ENCODE results near the gene PCGF1. TPM values are rescaled to one million over a fixed set of nuclear protein-coding genes. Genes with fewer than 3 reads are reported as not detected.

The PCGF1 gene
- total RNA-seq, 1 experiment from 2014 or later = 33.0 TPM

GRCh38 chr2:74552914-74553811, 45.7 kb upstream of the PCGF1 start:
- no peak for DNase-seq (ENCODE audit: low spot score)
- TF ChIP-seq EZH2 (IDR thresholded peaks at IDR 0.05; ENCODE audit: borderline replicate concordance, low read depth, low read length, poor library complexity, severe bottlenecking) (no peak), CTCF (conservative IDR thresholded peaks at IDR 0.05; ENCODE audit: low read depth, low read length) (no peak)
- H3K4me1 ChIP-seq (ENCODE audit: insufficient read depth, low read length, poor library complexity, severe bottlenecking) = peaks cover 5% of the 10 kb centered on the region
- peak overlapping the region; percentile 76 for H3K4me3 ChIP-seq (ENCODE audit: low read depth, low read length, poor library complexity, severe bottlenecking)
- CTCF ChIA-PET = no interaction called here
- H3K27me3 ChIP-seq (replicated peaks; ENCODE audit: insufficient read depth, low read depth, low read length, poor library complexity) = peaks cover 5% of the 10 kb centered on the region
- no TSS peak for BruUV-seq (replicated peaks)
- intact Hi-C loops (cut with micrococcal nuclease; ENCODE audit: unreplicated experiment) = no loop called here
- no peak overlapping the region for H3K27ac ChIP-seq (ENCODE audit: low read depth, low read length, poor library complexity, severe bottlenecking)
- no peaks in the 10 kb centered on the region for H3K9me3 ChIP-seq (ENCODE audit: low read depth, low read length, poor library complexity, severe bottlenecking)
- POLR2A ChIA-PET (ENCODE audit: low non-redundant PET) = no interaction called here
- peaks cover 7% of the 10 kb centered on the region for H3K36me3 ChIP-seq (ENCODE audit: insufficient read depth, low read length, poor library complexity, severe bottlenecking)

GRCh38 chr2:74551942-74552913, 44.7 kb upstream of the PCGF1 start:
- peaks cover 5% of the 10 kb centered on the region for H3K4me1 ChIP-seq (ENCODE audit: insufficient read depth, low read length, poor library complexity, severe bottlenecking)
- H3K36me3 ChIP-seq (ENCODE audit: insufficient read depth, low read length, poor library complexity, severe bottlenecking) = peaks cover 7% of the 10 kb centered on the region
- CTCF ChIA-PET = no interaction called here
- intact Hi-C loops (cut with micrococcal nuclease; ENCODE audit: unreplicated experiment) = no loop called here
- no TSS peak for BruUV-seq (replicated peaks)
- DNase-seq (ENCODE audit: low spot score) = no peak
- no peak overlapping the region for H3K27ac ChIP-seq (ENCODE audit: low read depth, low read length, poor library complexity, severe bottlenecking)
- peaks cover 14% of the 10 kb centered on the region for H3K27me3 ChIP-seq (replicated peaks; ENCODE audit: insufficient read depth, low read depth, low read length, poor library complexity)
- TF ChIP-seq EZH2 (IDR thresholded peaks at IDR 0.05; ENCODE audit: borderline replicate concordance, low read depth, low read length, poor library complexity, severe bottlenecking) (no peak), CTCF (conservative IDR thresholded peaks at IDR 0.05; ENCODE audit: low read depth, low read length) (no peak)
- POLR2A ChIA-PET (ENCODE audit: low non-redundant PET) = no interaction called here
- no peak overlapping the region for H3K4me3 ChIP-seq (ENCODE audit: low read depth, low read length, poor library complexity, severe bottlenecking)
- H3K9me3 ChIP-seq (ENCODE audit: low read depth, low read length, poor library complexity, severe bottlenecking) = no peaks in the 10 kb centered on the region

GRCh38 chr2:74551530-74551929, 44.0 kb upstream of the PCGF1 start:
- Histone ChIP-seq H3K4me3 (ENCODE audit: low read depth, low read length, poor library complexity, severe bottlenecking) (no peak overlapping the region), H3K9me3 (ENCODE audit: low read depth, low read length, poor library complexity, severe bottlenecking) (no peaks in the 10 kb centered on the region), H3K4me1 (ENCODE audit: insufficient read depth, low read length, poor library complexity, severe bottlenecking) (peaks cover 5% of the 10 kb centered on the region), H3K36me3 (ENCODE audit: insufficient read depth, low read length, poor library complexity, severe bottlenecking) (peaks cover 3% of the 10 kb centered on the region), H3K27me3 (replicated peaks; ENCODE audit: insufficient read depth, low read depth, low read length, poor library complexity) (peaks cover 14% of the 10 kb centered on the region), H3K27ac (ENCODE audit: low read depth, low read length, poor library complexity, severe bottlenecking) (no peak overlapping the region)
- intact Hi-C loops (cut with micrococcal nuclease; ENCODE audit: unreplicated experiment) = no loop called here
- POLR2A ChIA-PET (ENCODE audit: low non-redundant PET) = no interaction called here
- CTCF ChIA-PET = no interaction called here
- DNase-seq (ENCODE audit: low spot score) = no peak
- TF ChIP-seq EZH2 (IDR thresholded peaks at IDR 0.05; ENCODE audit: borderline replicate concordance, low read depth, low read length, poor library complexity, severe bottlenecking) (no peak), CTCF (conservative IDR thresholded peaks at IDR 0.05; ENCODE audit: low read depth, low read length) (no peak)
- BruUV-seq (replicated peaks) = no TSS peak
